Activated CD4-positive, alpha-beta T cell treated with anti-CD3 and anti-CD28 coated beads for 36 hours (primary cell): ENCODE results near the gene IFT80. TPM values are rescaled to one million over a fixed set of nuclear protein-coding genes. Genes with fewer than 3 reads are reported as not detected.

Experiments
- ATAC-seq: fragments of 200-7000 bp; cut with Tn5 transposase; one replicate; pipeline ENCODE4 v1.10.0; 2021; ENCODE audit warnings: mild to moderate bottlenecking, moderate library complexity
- CTCF ChIA-PET: fragments of 350-600 bp; sonication (Branson Sonifier 250); formaldehyde crosslinking; loops from one replicate; lab custom pipeline; 2021; ENCODE audit warnings: antibody characterized with exemption; lab: Charles Lee
- POLR2A ChIA-PET: fragments of 350-600 bp; sonication (Branson Sonifier 250); formaldehyde crosslinking; loops from one replicate; lab custom pipeline; 2021; ENCODE audit warnings: antibody characterized with exemption, inconsistent platforms; lab: Charles Lee
- DNase-seq: peaks from one replicate; pipeline ENCODE4 v3.0.0-alpha.2; 2020
- H3K27ac Mint-ChIP-seq: one replicate; pipeline ENCODE4 v1.8.0; 2021; ENCODE audit warnings: mixed read lengths
- H3K27me3 Mint-ChIP-seq: one replicate; pipeline ENCODE4 v1.8.0; 2021; ENCODE audit warnings: mixed read lengths
- H3K36me3 Mint-ChIP-seq: one replicate; pipeline ENCODE4 v1.8.0; 2021; ENCODE audit warnings: low read depth, mixed read lengths
- H3K4me1 Mint-ChIP-seq: one replicate; pipeline ENCODE4 v1.8.0; 2021; ENCODE audit warnings: mixed read lengths
- H3K4me3 Mint-ChIP-seq: one replicate; pipeline ENCODE4 v1.8.0; 2021; ENCODE audit warnings: mild to moderate bottlenecking, moderate library complexity, mixed read lengths
- H3K9me3 Mint-ChIP-seq: one replicate; pipeline ENCODE4 v1.8.0; 2021; ENCODE audit warnings: low read depth, mixed read lengths
- intact Hi-C, 2 experiments: fragments of 100-400 bp; cut with DNase I in 1 of 2; cut with micrococcal nuclease in 1 of 2; formaldehyde crosslinking; loops; one replicate each; pipeline versions ENCODE4 v1.14.2 to v1.15.1; 2022 to 2024; cut with DNase I, micrococcal nuclease
- total RNA-seq, 2 experiments: library from RNA; stranded (reverse); gene quantifications; one replicate each; pipeline ENCODE4 v1.2.3, GENCODE V29; 2021

The IFT80 gene
- total RNA-seq, 2 experiments from 2014 or later = 15.0 to 18.1 TPM

GRCh38 chr3:160427832-160428424, 28.9 kb upstream of the IFT80 start:
- ATAC-seq = no peak
- no peaks in the 10 kb centered on the region for H3K4me1 Mint-ChIP-seq

GRCh38 chr3:160417311-160417710, 18.3 kb upstream of the IFT80 start:
- Mint-ChIP-seq H3K4me1 (no peaks in the 10 kb centered on the region), H3K9me3 (no peaks in the 10 kb centered on the region), H3K4me3 (no peak overlapping the region), H3K27me3 (no peaks in the 10 kb centered on the region), H3K36me3 (peaks cover 65% of the 10 kb centered on the region), H3K27ac (no peak overlapping the region)
- ATAC-seq (no peak), DNase-seq (no peak)
- ChIA-PET POLR2A (interaction anchor here (2.1 to 2.6 kb wide), 2 partner anchors 10 to 32 kb away, joined by 6 to 9 read pairs; partner anchors contain the start of gene TRIM59), CTCF (interaction anchor here (0.8 to 1.9 kb wide), 5 partner anchors 9 to 254 kb away, joined by 3 to 8 read pairs (median 4); no protein-coding TSS in a partner anchor)
- intact Hi-C loops = loop anchor here in 1 of 2 experiments (1.0 to 2.0 kb wide), 2 partner anchors 11 to 15 kb away; no protein-coding TSS in a partner anchor

More at GRCh38 chr3:160427832-160428424, 28.9 kb upstream of the IFT80 start:
- no peak for DNase-seq
- H3K27ac Mint-ChIP-seq = no peak overlapping the region
- ChIA-PET CTCF (interaction anchor here (0.6 to 2.5 kb wide), 4 partner anchors 9 to 14 kb away, joined by 3 to 13 read pairs (median 4); no protein-coding TSS in a partner anchor), POLR2A (no interaction called here)
- intact Hi-C loops = loop anchor here in 1 of 2 experiments (1.0 kb wide), 1 partner anchor 11 kb away; no protein-coding TSS in a partner anchor
- peaks cover 74% of the 10 kb centered on the region for H3K36me3 Mint-ChIP-seq
- no peak overlapping the region for H3K4me3 Mint-ChIP-seq
- no peaks in the 10 kb centered on the region for H3K27me3 Mint-ChIP-seq
- H3K9me3 Mint-ChIP-seq = no peaks in the 10 kb centered on the region

- Mint-ChIP-seq H3K36me3 (peaks cover 44% of the 10 kb centered on the region), H3K4me3 (no peak overlapping the region), H3K27me3 (no peaks in the 10 kb centered on the region), H3K9me3 (no peaks in the 10 kb centered on the region), H3K4me1 (peaks cover 2% of the 10 kb centered on the region), H3K27ac (no peak overlapping the region)
- ChIA-PET CTCF (interaction anchor here (0.6 to 4.1 kb wide), 23 partner anchors 10 to 529 kb away, joined by 3 to 26 read pairs (median 4); partner anchors contain the start of genes IFT80, SMC4 and TRIM59), POLR2A (interaction anchor here (0.7 to 1.1 kb wide), 3 partner anchors 11 to 108 kb away, joined by 3 to 4 read pairs (median 3); partner anchors contain the start of gene SMC4)
- ATAC-seq = peak; percentile 69
- peak; percentile 78 for DNase-seq
- intact Hi-C loops = loop anchor here (2.0 to 5.0 kb wide), 5 partner anchors 249 to 529 kb away; partner anchors contain the start of gene IL12A (in 1 of the 2)
Observed at GRCh38 chr3:160413613-160414248, 14.7 kb upstream of the IFT80 start.

GRCh38 chr3:160412477-160412876, 13.5 kb upstream of the IFT80 start:
- H3K4me1 Mint-ChIP-seq = peaks cover 4% of the 10 kb centered on the region
- ATAC-seq (no peak), DNase-seq (no peak)
- POLR2A ChIA-PET = interaction anchor here (1.1 kb wide), 1 partner anchor 11 kb away, joined by 9 read pairs; no protein-coding TSS in a partner anchor
- peaks cover 42% of the 10 kb centered on the region for H3K36me3 Mint-ChIP-seq
- no peaks in the 10 kb centered on the region for H3K9me3 Mint-ChIP-seq
- H3K27me3 Mint-ChIP-seq = no peaks in the 10 kb centered on the region
- no peak overlapping the region for H3K27ac Mint-ChIP-seq
- intact Hi-C loops = loop anchor here (1.0 to 5.0 kb wide), 6 partner anchors 37 to 528 kb away; partner anchors contain the start of genes IL12A (in 1 of the 2) and TRIM59 (in 1 of the 2)
- CTCF ChIA-PET = interaction anchor here (0.8 to 4.1 kb wide), 10 partner anchors 10 to 528 kb away, joined by 3 to 26 read pairs (median 4); partner anchors contain the start of genes IL12A and TRIM59
- H3K4me3 Mint-ChIP-seq = no peak overlapping the region

- no peaks in the 10 kb centered on the region for H3K9me3 Mint-ChIP-seq
- ChIA-PET POLR2A (interaction anchor here (0.6 to 2.3 kb wide), 8 partner anchors 9 to 346 kb away, joined by 3 to 24 read pairs (median 4); partner anchors contain the start of genes SMC4 and TRIM59), CTCF (interaction anchor here (0.6 to 1.5 kb wide), 5 partner anchors 9 to 422 kb away, joined by 3 to 6 read pairs (median 4); partner anchors contain the start of gene IL12A)
- H3K4me1 Mint-ChIP-seq = peaks cover 4% of the 10 kb centered on the region
- no peak for DNase-seq
- ATAC-seq = no peak
- H3K27me3 Mint-ChIP-seq = no peaks in the 10 kb centered on the region
- no peak overlapping the region for H3K4me3 Mint-ChIP-seq
- H3K27ac Mint-ChIP-seq = no peak overlapping the region
- intact Hi-C loops = loop anchor here (5.0 kb wide), 2 partner anchors 378 to 423 kb away; partner anchors contain the start of gene IL12A (in 1 of the 2)
- H3K36me3 Mint-ChIP-seq = peaks cover 39% of the 10 kb centered on the region
Observed at GRCh38 chr3:160409812-160410610, 11.0 kb upstream of the IFT80 start.

- intact Hi-C loops = no loop called here
- peaks cover 57% of the 10 kb centered on the region for H3K36me3 Mint-ChIP-seq
Observed at GRCh38 chr3:160403796-160404470, 4.9 kb upstream of the IFT80 start.

GRCh38 chr3:160403028-160403545, 4.1 kb upstream of the IFT80 start:
- Mint-ChIP-seq H3K27me3 (peaks cover 7% of the 10 kb centered on the region), H3K36me3 (peaks cover 53% of the 10 kb centered on the region), H3K4me1 (peaks cover 25% of the 10 kb centered on the region), H3K27ac (no peak overlapping the region), H3K9me3 (no peaks in the 10 kb centered on the region), H3K4me3 (peak overlapping the region; percentile 91)
- POLR2A ChIA-PET = interaction anchor here (0.5 to 2.3 kb wide), 4 partner anchors 11 to 178 kb away, joined by 3 to 8 read pairs (median 4); partner anchors contain the start of genes C3orf80 and TRIM59
- ATAC-seq = no peak
- no peak for DNase-seq
- CTCF ChIA-PET = interaction anchor here (1.1 to 2.7 kb wide), 5 partner anchors 10 to 17 kb away, joined by 3 to 11 read pairs (median 4); no protein-coding TSS in a partner anchor
- intact Hi-C loops = no loop called here

More at GRCh38 chr3:160403796-160404470, 4.9 kb upstream of the IFT80 start:
- Mint-ChIP-seq H3K4me1 (peaks cover 25% of the 10 kb centered on the region), H3K27ac (peak overlapping the region; percentile 73), H3K4me3 (peak overlapping the region; percentile 91), H3K9me3 (no peaks in the 10 kb centered on the region), H3K27me3 (peaks cover 7% of the 10 kb centered on the region)
- DNase-seq (no peak), ATAC-seq (no peak)
- CTCF ChIA-PET = interaction anchor here (1.1 to 2.7 kb wide), 5 partner anchors 9 to 55 kb away, joined by 3 to 11 read pairs (median 4); no protein-coding TSS in a partner anchor
- POLR2A ChIA-PET = interaction anchor here (0.8 to 2.3 kb wide), 2 partner anchors 46 to 179 kb away, joined by 4 to 8 read pairs; partner anchors contain the start of genes C3orf80 and TRIM59

- no peak for ATAC-seq
- H3K9me3 Mint-ChIP-seq = no peaks in the 10 kb centered on the region
- peak overlapping the region; percentile 56 for H3K27ac Mint-ChIP-seq
- peaks cover 29% of the 10 kb centered on the region for H3K4me1 Mint-ChIP-seq
- peak overlapping the region; percentile 91 for H3K4me3 Mint-ChIP-seq
- peaks cover 53% of the 10 kb centered on the region for H3K36me3 Mint-ChIP-seq
- CTCF ChIA-PET = interaction anchor here (1.0 to 2.7 kb wide), 6 partner anchors 10 to 18 kb away, joined by 3 to 11 read pairs (median 4); no protein-coding TSS in a partner anchor
- peaks cover 7% of the 10 kb centered on the region for H3K27me3 Mint-ChIP-seq
- intact Hi-C loops = no loop called here
- POLR2A ChIA-PET = interaction anchor here (0.5 to 2.3 kb wide), 3 partner anchors 11 to 47 kb away, joined by 3 to 8 read pairs (median 3); partner anchors contain the start of gene TRIM59
- no peak for DNase-seq
Observed at GRCh38 chr3:160402221-160403027, 3.4 kb upstream of the IFT80 start.
